WTC11 (cell line): ENCODE data around the gene ASTN2.

Experiments
- ATF1 ChIP-seq: sonication (generic); formaldehyde crosslinking; IDR thresholded peaks from 2 replicates; pipeline ENCODE4 v1.8.1; 2023; ENCODE audit warnings: mild to moderate bottlenecking, moderate library complexity, missing genetic modification reagents
- ATF2 ChIP-seq: sonication (generic); formaldehyde crosslinking; IDR thresholded peaks from 2 replicates; pipeline ENCODE4 v1.8.1; 2022; ENCODE audit warnings: low read depth, missing genetic modification reagents, borderline replicate concordance
- CTCF ChIP-seq: fragments of 200-600 bp; IDR thresholded peaks from 2 replicates; pipeline ENCODE4 v1.8.0; 2022; ENCODE audit warnings: antibody characterized with exemption
- FOXK1 ChIP-seq: sonication (generic); formaldehyde crosslinking; IDR thresholded peaks from 2 replicates; pipeline ENCODE4 v1.8.0; 2022; ENCODE audit warnings: mild to moderate bottlenecking, moderate library complexity, missing genetic modification reagents
- GTF2I ChIP-seq: fragments of 250-450 bp; sonication (Bioruptor Pico); conservative IDR thresholded peaks from 2 replicates; pipeline ENCODE4 v1.4.0; 2021; ENCODE audit warnings: mild to moderate bottlenecking
- HMGXB4 ChIP-seq: sonication (generic); formaldehyde crosslinking; IDR thresholded peaks from 2 replicates; pipeline ENCODE4 v1.8.1; 2023; ENCODE audit warnings: mild to moderate bottlenecking, moderate library complexity, missing genetic modification reagents
- IRF2 ChIP-seq: sonication (generic); formaldehyde crosslinking; IDR thresholded peaks from 2 replicates; pipeline ENCODE4 v1.8.0; 2022; ENCODE audit warnings: low read depth, missing genetic modification reagents, borderline replicate concordance
- JUN ChIP-seq: sonication (generic); formaldehyde crosslinking; IDR thresholded peaks from 2 replicates; pipeline ENCODE4 v1.8.0; 2023; ENCODE audit warnings: mild to moderate bottlenecking, missing genetic modification reagents
- MAX ChIP-seq: sonication (generic); formaldehyde crosslinking; IDR thresholded peaks from 2 replicates; pipeline ENCODE4 v1.8.0; 2022; ENCODE audit warnings: mild to moderate bottlenecking, missing genetic modification reagents
- SMAD3 ChIP-seq: sonication (generic); formaldehyde crosslinking; IDR thresholded peaks from 2 replicates; pipeline ENCODE4 v1.8.0; 2022; ENCODE audit warnings: missing genetic modification reagents, mild to moderate bottlenecking, borderline replicate concordance
- TCF7 ChIP-seq: sonication (generic); formaldehyde crosslinking; IDR thresholded peaks from 2 replicates; pipeline ENCODE4 v1.8.0; 2022; ENCODE audit warnings: mild to moderate bottlenecking, low read depth, missing genetic modification reagents, moderate library complexity
- ZNF396 ChIP-seq: fragments of 250-450 bp; sonication (Bioruptor Pico); IDR thresholded peaks from 2 replicates; pipeline ENCODE4 v1.8.0; 2021; ENCODE audit warnings: mild to moderate bottlenecking, moderate library complexity, borderline replicate concordance
- TF ChIP-seq, protein P1 (sequence below): sonication (generic); formaldehyde crosslinking; conservative IDR thresholded peaks from 2 replicates; pipeline ENCODE4 v1.8.1; 2022; ENCODE audit warnings: mild to moderate bottlenecking, missing genetic modification reagents

DNA sequence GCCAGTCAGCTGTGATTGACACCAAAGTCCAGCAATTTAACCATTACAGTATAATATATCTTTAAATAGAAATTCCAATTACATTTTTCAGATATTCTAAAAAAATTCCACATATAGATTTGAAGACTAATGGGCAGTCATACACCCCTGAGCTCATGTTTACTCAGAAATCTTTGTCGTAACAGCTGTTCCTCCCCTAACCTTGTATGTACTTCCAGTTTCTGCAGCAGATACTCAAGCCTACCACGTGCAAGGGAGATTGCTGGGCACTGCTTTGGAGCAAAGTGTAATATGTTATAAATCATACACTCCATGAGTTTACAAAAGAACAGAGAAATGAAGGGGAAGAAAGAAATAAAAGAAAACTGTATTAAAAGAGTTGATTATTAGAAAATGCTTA is 486.6 kb downstream of the ASTN2 start:
- TF ChIP-seq CTCF (no peak), IRF2 (CRISPR knock-in tag) (no peak), HMGXB4 (CRISPR knock-in tag) (no peak), FOXK1 (CRISPR knock-in tag) (no peak), ATF2 (CRISPR knock-in tag) (no peak), TCF7 (no peak), SMAD3 (CRISPR knock-in tag) (no peak), ATF1 (no peak), ZNF396 (CRISPR knock-in tag) (no peak), GTF2I (CRISPR knock-in tag) (no peak), MAX (CRISPR knock-in tag) (no peak), JUN (CRISPR knock-in tag) (no peak)
- TF ChIP-seq, protein P1, sequence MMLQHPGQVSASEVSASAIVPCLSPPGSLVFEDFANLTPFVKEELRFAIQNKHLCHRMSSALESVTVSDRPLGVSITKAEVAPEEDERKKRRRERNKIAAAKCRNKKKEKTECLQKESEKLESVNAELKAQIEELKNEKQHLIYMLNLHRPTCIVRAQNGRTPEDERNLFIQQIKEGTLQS (CRISPR knock-in tag): no peak
